ENCODE measurements around the gene RHBDL3. TPM values are rescaled to one million over a fixed set of nuclear protein-coding genes. Genes with fewer than 3 reads are reported as not detected.

The RHBDL3 gene
- total RNA-seq, 3 donors from 2014 or later (not counting 1 experiment from before 2014, with no cell fraction given): 0.14 to 0.21 TPM; not detected in 1

DNA sequence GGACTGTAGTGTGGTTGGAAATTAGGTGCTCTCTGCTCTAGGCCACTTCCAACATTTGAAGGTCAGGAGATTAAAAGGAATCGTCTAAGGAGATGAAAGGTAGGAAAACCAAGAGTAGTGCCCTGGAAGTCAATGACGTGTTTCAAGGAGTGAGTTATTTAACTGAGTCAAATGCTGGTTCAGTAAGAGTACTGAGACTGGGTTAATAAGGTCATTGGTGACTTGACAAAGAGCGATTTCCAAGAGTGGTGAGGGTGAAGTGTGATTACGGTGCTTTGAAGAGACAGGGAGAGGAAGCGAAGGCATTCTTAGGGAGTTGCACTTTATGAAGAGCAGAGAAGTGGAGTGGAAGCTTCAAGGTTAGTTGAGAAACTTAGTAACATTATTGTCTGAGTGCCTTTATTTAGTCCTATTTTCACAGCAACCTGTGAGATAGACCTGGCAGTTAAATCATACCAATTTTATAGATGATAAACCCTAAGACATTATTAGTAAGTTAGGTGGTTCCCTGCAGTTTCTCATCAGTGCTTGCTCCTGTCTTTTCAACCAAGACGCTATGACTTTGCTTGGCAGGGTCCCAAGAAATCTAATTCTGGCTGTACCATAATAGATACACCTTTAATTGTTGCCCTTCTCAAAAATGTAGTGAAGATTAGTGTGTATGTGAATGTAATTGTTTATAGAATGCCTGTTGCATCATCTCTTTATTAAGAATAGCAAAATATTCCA is 90.2 kb downstream of the RHBDL3 start:
- H3K27ac Mint-ChIP-seq: peak overlapping the region; percentile 8 to 81
- no peak for ATAC-seq
- H3K36me3 ChIP-seq (ENCODE audit: control insufficient read depth, insufficient read depth, low read length): peaks cover 66% of the 10 kb centered on the region

DNA sequence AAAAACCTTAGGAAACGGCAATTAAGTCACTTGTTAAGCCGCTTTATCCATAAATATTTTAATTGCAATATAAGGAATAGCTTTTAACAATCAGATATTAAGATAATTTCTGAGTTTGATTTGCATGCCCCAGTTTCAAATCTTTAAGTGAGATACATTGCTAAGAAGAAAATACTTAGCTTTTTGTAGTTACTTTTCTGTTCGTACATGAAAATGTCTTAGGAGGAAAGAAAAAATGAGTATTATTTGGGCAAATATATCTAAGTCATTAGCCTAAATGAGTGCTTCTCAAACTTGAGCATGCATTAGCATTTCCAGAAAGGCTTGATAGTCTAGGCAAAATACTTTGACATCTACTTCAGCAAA is 90.7 kb downstream of the RHBDL3 start:
- Mint-ChIP-seq H3K27me3 (ENCODE audit: low read depth in 2 of 2) (no peaks in the 10 kb centered on the region), H3K36me3 (peaks cover 8% of the 10 kb centered on the region), H3K9me3 (no peaks in the 10 kb centered on the region), H3K4me3 (peak overlapping the region; percentile 64), H3K4me1 (peaks cover 49 to 56% of the 10 kb centered on the region in 2 donors), H3K27ac (peak overlapping the region; percentile 8 to 63)
- WGBS (ENCODE audit: insufficient coverage): 71% methylated on average over 1 of the region's 3 CpGs
- TF ChIP-seq, protein P1, sequence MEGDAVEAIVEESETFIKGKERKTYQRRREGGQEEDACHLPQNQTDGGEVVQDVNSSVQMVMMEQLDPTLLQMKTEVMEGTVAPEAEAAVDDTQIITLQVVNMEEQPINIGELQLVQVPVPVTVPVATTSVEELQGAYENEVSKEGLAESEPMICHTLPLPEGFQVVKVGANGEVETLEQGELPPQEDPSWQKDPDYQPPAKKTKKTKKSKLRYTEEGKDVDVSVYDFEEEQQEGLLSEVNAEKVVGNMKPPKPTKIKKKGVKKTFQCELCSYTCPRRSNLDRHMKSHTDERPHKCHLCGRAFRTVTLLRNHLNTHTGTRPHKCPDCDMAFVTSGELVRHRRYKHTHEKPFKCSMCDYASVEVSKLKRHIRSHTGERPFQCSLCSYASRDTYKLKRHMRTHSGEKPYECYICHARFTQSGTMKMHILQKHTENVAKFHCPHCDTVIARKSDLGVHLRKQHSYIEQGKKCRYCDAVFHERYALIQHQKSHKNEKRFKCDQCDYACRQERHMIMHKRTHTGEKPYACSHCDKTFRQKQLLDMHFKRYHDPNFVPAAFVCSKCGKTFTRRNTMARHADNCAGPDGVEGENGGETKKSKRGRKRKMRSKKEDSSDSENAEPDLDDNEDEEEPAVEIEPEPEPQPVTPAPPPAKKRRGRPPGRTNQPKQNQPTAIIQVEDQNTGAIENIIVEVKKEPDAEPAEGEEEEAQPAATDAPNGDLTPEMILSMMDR (IDR thresholded peaks at IDR 0.05): no peak
- Histone ChIP-seq H3K4me1 (ENCODE audit: control insufficient read depth, insufficient read depth, low read length) (peaks cover 43% of the 10 kb centered on the region), H3K27ac (ENCODE audit: low read length) (no peak overlapping the region), H3K36me3 (ENCODE audit: control insufficient read depth, insufficient read depth, low read length) (peaks cover 71% of the 10 kb centered on the region), H3K9me3 (ENCODE audit: control insufficient read depth, insufficient read depth, low read length) (no peaks in the 10 kb centered on the region), H3K27me3 (ENCODE audit: control insufficient read depth, insufficient read depth, low read length) (no peaks in the 10 kb centered on the region), H3K4me3 (ENCODE audit: low read length) (no peak overlapping the region)
- intact Hi-C loops (cut with micrococcal nuclease): no loop called here
- DNase-seq: no peak
- ATAC-seq: no peak

More for the DNA sequence above, 90.2 kb downstream of the RHBDL3 start:
- no peak overlapping the region for H3K27ac ChIP-seq (ENCODE audit: low read length)
- H3K27me3 ChIP-seq (ENCODE audit: control insufficient read depth, insufficient read depth, low read length): no peaks in the 10 kb centered on the region
- 67% methylated on average over 5 of the region's 6 CpGs for WGBS (ENCODE audit: insufficient coverage)
- peaks cover 43% of the 10 kb centered on the region for H3K4me1 ChIP-seq (ENCODE audit: control insufficient read depth, insufficient read depth, low read length)
- H3K4me3 Mint-ChIP-seq: peak overlapping the region; percentile 64
- DNase-seq: no peak
- TF ChIP-seq, protein P1 (IDR thresholded peaks at IDR 0.05): no peak
- H3K9me3 Mint-ChIP-seq: no peaks in the 10 kb centered on the region
- H3K4me1 Mint-ChIP-seq: peaks cover 47 to 56% of the 10 kb centered on the region in 2 donors
- H3K9me3 ChIP-seq (ENCODE audit: control insufficient read depth, insufficient read depth, low read length): no peaks in the 10 kb centered on the region
- no peaks in the 10 kb centered on the region for H3K27me3 Mint-ChIP-seq (ENCODE audit: low read depth in 2 of 2)
- no peak overlapping the region for H3K4me3 ChIP-seq (ENCODE audit: low read length)
- intact Hi-C loops (cut with micrococcal nuclease): no loop called here
- H3K36me3 Mint-ChIP-seq: peaks cover 5% of the 10 kb centered on the region

DNA sequence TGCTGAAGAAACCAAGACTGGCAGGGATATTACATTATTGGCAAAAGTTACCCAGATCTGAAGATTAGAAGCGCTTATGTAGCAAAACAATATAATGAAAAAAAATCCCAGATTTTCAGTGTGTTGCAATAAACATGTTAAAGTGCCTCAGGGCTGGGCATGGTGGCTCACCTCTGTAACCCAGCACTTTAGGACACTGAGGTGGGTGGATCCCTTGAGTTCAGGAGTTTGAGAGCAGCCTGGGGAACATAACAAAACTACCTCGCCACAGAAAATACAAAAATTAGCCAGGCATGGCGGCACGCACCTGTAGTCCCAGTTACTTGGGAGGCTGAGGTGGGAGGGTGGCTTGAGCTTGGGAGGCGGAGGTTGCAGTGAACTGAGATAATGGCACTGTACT is 91.1 kb downstream of the RHBDL3 start:
- TF ChIP-seq, protein P1 (IDR thresholded peaks at IDR 0.05): no peak
- Histone ChIP-seq H3K9me3 (ENCODE audit: control insufficient read depth, insufficient read depth, low read length) (no peaks in the 10 kb centered on the region), H3K36me3 (ENCODE audit: control insufficient read depth, insufficient read depth, low read length) (peaks cover 73% of the 10 kb centered on the region), H3K4me3 (ENCODE audit: low read length) (no peak overlapping the region), H3K27me3 (ENCODE audit: control insufficient read depth, insufficient read depth, low read length) (no peaks in the 10 kb centered on the region), H3K27ac (ENCODE audit: low read length) (no peak overlapping the region), H3K4me1 (ENCODE audit: control insufficient read depth, insufficient read depth, low read length) (peaks cover 42% of the 10 kb centered on the region)
- no peaks in the 10 kb centered on the region for H3K27me3 Mint-ChIP-seq (ENCODE audit: low read depth in 2 of 2)
- peaks cover 48 to 53% of the 10 kb centered on the region in 2 donors for H3K4me1 Mint-ChIP-seq
- intact Hi-C loops (cut with micrococcal nuclease): no loop called here
- H3K36me3 Mint-ChIP-seq: peaks cover 8% of the 10 kb centered on the region
- H3K9me3 Mint-ChIP-seq: no peaks in the 10 kb centered on the region
- peak overlapping the region; percentile 8 to 63 for H3K27ac Mint-ChIP-seq
- H3K4me3 Mint-ChIP-seq: peak overlapping the region; percentile 64
- ATAC-seq: no peak
- 95% methylated on average over 5 of the region's 5 CpGs for WGBS (ENCODE audit: insufficient coverage)
- no peak for DNase-seq

Measured in natural killer cell (primary cell).